Endothelial cell of umbilical vein (primary cell): ENCODE results near the gene PITX2. TPM values are rescaled to one million over a fixed set of nuclear protein-coding genes. Genes with fewer than 3 reads are reported as not detected.

Experiments
- BruUV-seq: library from RNA; stranded (reverse); fragments of 400-500 nt; replicated peaks from 2 replicates; lab custom pipeline; 2021; lab: Mats Ljungman, UMichigan
- CTCF ChIA-PET: fragments of 300-600, 350-600 bp; sonication (Branson Sonifier 250); formaldehyde crosslinking; loops from one replicate; lab custom pipeline; 2021; ENCODE audit warnings: antibody characterized with exemption, inconsistent platforms; lab: Charles Lee
- POLR2A ChIA-PET: fragments of 300-600, 350-600 bp; sonication (Branson Sonifier 250); formaldehyde crosslinking; loops from one replicate; lab custom pipeline; 2021; ENCODE audit warnings: antibody characterized with exemption, inconsistent platforms; lab: Charles Lee
- DNase-seq: peaks from one replicate; pipeline ENCODE4 v3.0.0-alpha.2; 2011; ENCODE audit warnings: low read depth, low spot score
- FAIRE-seq: peaks from 2 replicates; lab custom pipeline; 2011; peaks lifted over from hg19 to GRCh38; lab: Jason Lieb, UNC
- H2AFZ ChIP-seq: 2 replicates; pipeline ENCODE4 v1.6.0; 2012; ENCODE audit warnings: low read depth, low read length, control low read depth, inconsistent platforms
- H3K27ac ChIP-seq: 2 replicates; pipeline ENCODE4 v1.5.1; 2011; ENCODE audit warnings: low read depth, mild to moderate bottlenecking, control low read depth, low read length, moderate library complexity; ENCODE audit not compliant: insufficient read depth
- H3K27me3 ChIP-seq, 2 experiments: 2 replicates each; pipeline versions ENCODE4 v1.6.0 to v1.6.1; 2011; ENCODE audit warnings: low read length in 2 of 2, mixed read lengths in 1 of 2; ENCODE audit not compliant: control insufficient read depth in 2 of 2, insufficient read depth in 2 of 2
- H3K36me3 ChIP-seq, 2 experiments: 2 replicates in 1 of 2; 3 replicates in 1 of 2; pipeline ENCODE4 v1.5.1; 2011; ENCODE audit warnings: low read length in 2 of 2, mild to moderate bottlenecking in 1 of 2, moderate library complexity in 1 of 2; ENCODE audit not compliant: control insufficient read depth in 2 of 2, insufficient read depth in 2 of 2; ENCODE audit errors: extremely low read depth in 1 of 2
- H3K4me1 ChIP-seq: 3 replicates; pipeline ENCODE4 v1.5.1; 2011; ENCODE audit warnings: mild to moderate bottlenecking, low read length; ENCODE audit not compliant: control insufficient read depth, insufficient read depth; ENCODE audit errors: extremely low read depth
- H3K4me2 ChIP-seq: 2 replicates; pipeline ENCODE4 v1.6.1; 2011; ENCODE audit warnings: low read length, control low read depth, mixed read lengths; ENCODE audit not compliant: insufficient read depth
- H3K4me3 ChIP-seq, 3 experiments: fragments of 200-600 bp in 1 of 3; sonication (generic), shearing (Covaris generic) in 1 of 3; replicated peaks in 1 of 3; 2 replicates each; pipeline ENCODE4 v1.5.1; 2011 to 2016; ENCODE audit warnings: control low read depth in 3 of 3, low read length in 3 of 3, mild to moderate bottlenecking in 2 of 3, inconsistent platforms in 1 of 3, low read depth in 1 of 3, moderate library complexity in 1 of 3; ENCODE audit not compliant: insufficient read depth in 1 of 3
- H3K79me2 ChIP-seq: 2 replicates; pipeline ENCODE4 v1.6.0; 2012; ENCODE audit warnings: low read length, inconsistent platforms; ENCODE audit not compliant: control insufficient read depth, insufficient read depth
- H3K9ac ChIP-seq: replicated peaks from 2 replicates; pipeline ENCODE3; 2011; ENCODE audit warnings: low read length, control low read depth; ENCODE audit not compliant: insufficient read depth; ENCODE audit errors: extremely low read depth
- H3K9me1 ChIP-seq: replicated peaks from 3 replicates; pipeline ENCODE4 v1.6.0; 2011; ENCODE audit warnings: mild to moderate bottlenecking, low read length; ENCODE audit not compliant: control insufficient read depth, insufficient read depth; ENCODE audit errors: extremely low read depth
- H3K9me3 ChIP-seq: replicated peaks from 2 replicates; pipeline ENCODE4 v1.5.1; 2012; ENCODE audit warnings: low read length, inconsistent platforms; ENCODE audit not compliant: control insufficient read depth, insufficient read depth
- H4K20me1 ChIP-seq: replicated peaks from 2 replicates; pipeline ENCODE3; 2011; ENCODE audit warnings: mild to moderate bottlenecking, low read length; ENCODE audit not compliant: control insufficient read depth, insufficient read depth; ENCODE audit errors: extremely low read depth
- EZH2 ChIP-seq: IDR thresholded peaks from 2 replicates; pipeline ENCODE4 v1.6.1; 2012; ENCODE audit warnings: borderline replicate concordance, low read depth, mild to moderate bottlenecking, moderate library complexity, low read length, inconsistent platforms; ENCODE audit not compliant: severe bottlenecking
- dilution Hi-C: fragments of 300-500 bp; cut with MboI; formaldehyde crosslinking; loops from one replicate; pipeline ENCODE4 v1.15.0; 2019; ENCODE audit warnings: low sequenced_read_pairs; ENCODE audit not compliant: extremely low pct_ligation_motif_present
- intact Hi-C: fragments of 100-400 bp; cut with micrococcal nuclease; formaldehyde crosslinking; loops from one replicate; pipeline ENCODE4 v1.10.0; 2022
- polyA plus RNA-seq, 4 experiments: library from polyadenylated mRNA; depleted of rRNA in 3 of 4; stranded (reverse) in 3 of 4; unstranded in 1 of 4; fragments of >200 nt; gene quantifications; 2 replicates each; pipeline versions ENCODE4 v1.2.1 to v1.2.3, GENCODE V29; 2011 to 2012; ENCODE audit warnings: missing spikeins in 1 of 4
- total RNA-seq: library from RNA; stranded (reverse); gene quantifications from 2 replicates; pipeline ENCODE4 v1.2.3, GENCODE V29; 2021
- TF ChIP-seq, protein P1 (sequence below), 2 donors: IDR thresholded peaks; 1 replicate in 1 of 2; 2 replicates in 1 of 2; pipeline ENCODE4 v1.5.1; 2011; ENCODE audit warnings: low read length in 2 of 2, mild to moderate bottlenecking in 2 of 2, moderate library complexity in 2 of 2, control low read depth in 1 of 2, inconsistent platforms in 1 of 2, low read depth in 1 of 2; ENCODE audit not compliant: insufficient read depth in 1 of 2; ENCODE audit errors: extremely low read depth in 1 of 2

PITX2 gene
- total and polyA plus RNA-seq, 2 donors (not counting 3 experiments of a cell fraction or from before 2014, with no cell fraction given) = 0.04 to 0.31 TPM

DNA sequence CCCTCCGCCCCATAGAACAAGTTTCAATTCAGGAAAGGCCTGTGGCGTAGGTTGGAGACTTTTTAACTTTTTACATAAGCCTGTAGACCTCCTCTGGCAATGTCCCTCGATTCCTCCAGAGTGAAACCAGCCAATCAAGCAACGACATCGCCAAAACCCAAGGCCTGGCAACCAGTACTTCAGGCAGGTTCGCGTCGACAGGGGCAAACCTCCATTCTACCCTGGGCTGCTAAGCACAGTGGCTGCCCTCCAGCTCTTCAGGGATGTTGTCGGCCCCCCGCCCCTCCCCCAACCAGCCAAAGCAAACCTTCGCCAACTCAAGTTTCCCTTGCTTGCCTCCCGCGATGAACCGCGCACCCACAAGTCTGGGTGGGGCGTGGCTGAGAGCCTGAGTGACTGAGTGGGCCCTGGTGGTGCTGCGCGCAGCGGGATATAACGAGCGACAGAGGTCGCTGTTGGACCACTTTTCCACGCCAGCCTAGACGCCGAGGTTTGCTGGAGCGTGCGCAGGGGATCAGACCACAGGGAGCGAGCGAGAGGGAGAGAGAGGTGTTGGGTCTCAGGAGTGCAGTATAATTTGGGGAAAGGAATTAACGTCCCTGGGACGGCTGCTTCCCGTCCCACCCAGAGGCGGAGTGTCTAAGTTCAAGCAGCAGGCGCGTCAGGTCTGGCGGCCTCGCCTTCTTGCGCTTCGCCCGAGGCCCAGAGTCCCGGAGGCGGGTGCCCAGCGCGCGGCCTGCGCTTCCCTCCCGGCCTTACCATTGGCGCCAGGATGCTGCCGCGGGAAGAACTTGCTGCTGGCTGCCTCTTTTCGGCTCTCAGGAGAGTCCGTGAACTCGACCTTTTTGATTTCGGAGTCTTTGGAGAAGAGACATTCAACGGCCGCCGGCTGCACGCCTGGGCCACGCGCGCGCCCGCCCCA, 9.0 kb upstream of the PITX2 start:
- intact Hi-C loops = loop anchor here (1.0 to 2.0 kb wide), 8 partner anchors 327 to 1399 kb away; no protein-coding TSS in a partner anchor
- Histone ChIP-seq H3K4me1 (no peaks in the 10 kb centered on the region), H3K27ac (no peak overlapping the region), H3K9ac (no peak overlapping the region), H3K9me1 (no peaks in the 10 kb centered on the region), H4K20me1 (no peaks in the 10 kb centered on the region), H3K36me3 (no peaks in the 10 kb centered on the region), H3K4me3 (peak overlapping the region in 1 of 3 experiments; percentile 27), H3K79me2 (no peaks in the 10 kb centered on the region), H3K9me3 (no peaks in the 10 kb centered on the region), H2AFZ (peak overlapping the region; percentile 7), H3K4me2 (peak overlapping the region; percentile 19), H3K27me3 (peaks cover 91 to 92% of the 10 kb centered on the region in 2 experiments)
- dilution Hi-C loops = no loop called here
- FAIRE-seq (peak; percentile 91), DNase-seq (peak; percentile 76)
- BruUV-seq = no TSS peak
- ChIA-PET POLR2A (no interaction called here), CTCF (interaction anchor here (0.7 to 5.0 kb wide), 10 partner anchors 9 to 1400 kb away, joined by 3 to 78 read pairs (median 3); partner anchors contain the start of gene PITX2)
- no peak for TF ChIP-seq EZH2
- TF ChIP-seq, protein P1, sequence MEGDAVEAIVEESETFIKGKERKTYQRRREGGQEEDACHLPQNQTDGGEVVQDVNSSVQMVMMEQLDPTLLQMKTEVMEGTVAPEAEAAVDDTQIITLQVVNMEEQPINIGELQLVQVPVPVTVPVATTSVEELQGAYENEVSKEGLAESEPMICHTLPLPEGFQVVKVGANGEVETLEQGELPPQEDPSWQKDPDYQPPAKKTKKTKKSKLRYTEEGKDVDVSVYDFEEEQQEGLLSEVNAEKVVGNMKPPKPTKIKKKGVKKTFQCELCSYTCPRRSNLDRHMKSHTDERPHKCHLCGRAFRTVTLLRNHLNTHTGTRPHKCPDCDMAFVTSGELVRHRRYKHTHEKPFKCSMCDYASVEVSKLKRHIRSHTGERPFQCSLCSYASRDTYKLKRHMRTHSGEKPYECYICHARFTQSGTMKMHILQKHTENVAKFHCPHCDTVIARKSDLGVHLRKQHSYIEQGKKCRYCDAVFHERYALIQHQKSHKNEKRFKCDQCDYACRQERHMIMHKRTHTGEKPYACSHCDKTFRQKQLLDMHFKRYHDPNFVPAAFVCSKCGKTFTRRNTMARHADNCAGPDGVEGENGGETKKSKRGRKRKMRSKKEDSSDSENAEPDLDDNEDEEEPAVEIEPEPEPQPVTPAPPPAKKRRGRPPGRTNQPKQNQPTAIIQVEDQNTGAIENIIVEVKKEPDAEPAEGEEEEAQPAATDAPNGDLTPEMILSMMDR (IDR thresholded peaks at IDR 0.05; ENCODE audit: extremely low read depth in 1 of 2, insufficient read depth in 1 of 2, low read depth in 1 of 2, low read length in 2 of 2) = peak; percentile 84 to 91
